Hematopoietic multipotent progenitor cell treated with erythropoietin and hydrocortisone succinate and interleukin-3 and kit ligand, for 8 days (in vitro differentiated cells): Measurements from ENCODE around the gene RBPMS2.
A peak's percentile ranks its signal among the peaks of the same experiment; 100 is the strongest.
"Not testable (repeated sequence)": the region's sequence is repeated elsewhere in the genome, so short reads cannot be mapped to it uniquely, and the experiment has no call there.

Source experiments
- DNase-seq: peaks from one replicate; pipeline ENCODE4 v3.0.0-alpha.2; 2015

Gene RBPMS2

DNA sequence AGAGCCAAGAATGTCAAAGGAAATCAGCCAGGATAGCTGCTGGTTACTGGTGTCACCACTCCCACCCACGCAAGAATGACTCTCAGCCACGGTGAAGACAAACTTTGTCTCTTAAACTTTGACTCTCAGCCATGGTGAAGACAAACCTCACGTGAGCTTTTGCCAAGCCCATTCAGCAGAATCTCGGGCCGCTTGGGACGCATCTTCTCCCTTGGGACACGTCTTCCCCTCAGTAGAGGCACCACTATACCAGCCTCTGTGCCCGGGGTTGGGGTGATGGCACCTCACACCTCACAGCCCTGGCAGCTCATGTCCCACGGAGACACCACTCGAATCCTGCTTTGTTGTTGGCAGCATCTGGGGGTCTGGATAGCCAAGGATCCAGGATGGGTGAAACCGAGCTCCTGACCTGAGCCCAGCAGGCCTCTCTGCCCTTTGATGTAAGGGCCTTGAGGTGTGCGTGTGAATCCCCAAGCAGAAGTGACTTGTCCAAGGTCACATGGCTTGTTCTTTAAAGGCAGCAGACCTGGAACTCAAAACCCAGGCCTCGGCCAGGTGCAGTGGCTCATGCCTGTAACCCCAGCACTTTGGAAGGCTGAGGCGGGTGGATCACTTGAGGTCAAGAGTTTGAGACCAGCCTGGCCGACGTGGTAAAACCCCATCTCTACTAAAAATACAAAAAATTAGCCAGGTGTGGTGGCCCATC is 21.8 kb downstream of the RBPMS2 start:
- DNase-seq: no peak

DNA sequence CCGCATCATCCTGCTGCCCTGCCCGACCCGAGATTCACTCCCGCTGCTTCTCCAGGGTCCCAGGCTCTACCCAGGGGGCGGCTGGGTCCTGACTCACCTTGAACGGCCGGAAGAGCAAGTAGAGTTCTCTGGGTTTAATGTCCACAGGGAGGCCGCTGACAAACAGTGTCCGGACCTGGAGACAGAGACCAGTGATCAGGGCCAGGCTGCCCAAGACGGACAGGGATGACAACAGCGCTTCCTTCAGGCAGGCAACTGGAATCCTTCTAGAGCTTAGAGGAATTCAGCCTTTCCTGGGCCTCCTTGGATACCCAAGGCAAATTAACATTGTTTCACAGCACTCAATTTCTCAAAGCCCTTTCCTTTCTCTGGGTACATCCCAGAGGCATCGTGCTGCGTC is 23.9 kb downstream of the RBPMS2 start:
- no peak for DNase-seq

DNA sequence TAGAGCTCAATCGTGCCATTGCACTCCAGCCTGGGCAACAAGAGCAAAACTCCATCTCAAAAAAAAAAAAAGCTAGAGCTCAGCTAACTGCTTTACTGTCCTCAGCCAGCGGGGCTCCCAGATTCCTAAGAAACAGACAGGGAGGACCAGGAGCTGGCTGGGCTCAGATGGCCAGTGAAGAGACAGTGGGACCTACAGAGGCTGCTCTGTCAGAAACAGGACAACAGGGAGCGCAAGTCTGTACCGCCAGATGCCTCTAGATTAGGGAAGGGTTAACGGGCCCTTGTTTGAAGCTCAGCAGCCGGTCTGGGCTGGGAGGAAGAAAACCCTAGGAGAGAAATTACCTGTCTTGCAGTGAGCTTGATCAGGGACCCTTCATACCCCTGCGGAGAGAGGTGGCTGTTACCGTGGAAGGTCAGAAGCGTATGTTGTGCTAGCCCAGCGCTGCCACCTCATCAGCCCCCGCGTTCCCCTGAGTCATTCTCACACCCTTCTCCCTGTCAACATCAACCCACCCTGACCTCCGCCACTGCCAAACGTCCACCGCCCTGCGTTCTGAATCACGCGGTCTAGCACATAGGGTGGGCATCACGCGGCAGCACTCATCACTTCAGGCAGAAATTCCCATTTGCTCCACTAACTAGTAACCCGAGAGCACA is 25.3 kb downstream of the RBPMS2 start:
- no peak for DNase-seq

DNA sequence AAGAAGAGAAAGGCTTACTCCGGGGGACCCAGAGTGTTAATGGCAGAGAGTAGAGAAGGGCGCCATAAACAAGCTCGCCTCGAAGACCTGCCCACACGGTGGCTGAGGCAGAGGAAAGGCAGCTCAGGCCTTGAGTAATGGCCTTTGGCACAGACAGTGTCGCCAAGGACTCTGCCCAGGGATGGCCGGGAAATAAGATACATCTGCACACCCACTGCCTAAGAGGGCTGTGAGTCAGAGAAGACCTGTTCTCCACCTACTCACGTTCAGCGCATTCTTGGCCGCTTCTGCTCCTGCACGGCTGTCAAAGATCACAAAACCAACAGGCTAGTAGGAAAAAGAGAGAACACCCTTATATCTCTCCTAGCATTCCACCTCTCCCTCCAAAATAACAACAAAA is 26.2 kb downstream of the RBPMS2 start:
- DNase-seq: no peak

DNA sequence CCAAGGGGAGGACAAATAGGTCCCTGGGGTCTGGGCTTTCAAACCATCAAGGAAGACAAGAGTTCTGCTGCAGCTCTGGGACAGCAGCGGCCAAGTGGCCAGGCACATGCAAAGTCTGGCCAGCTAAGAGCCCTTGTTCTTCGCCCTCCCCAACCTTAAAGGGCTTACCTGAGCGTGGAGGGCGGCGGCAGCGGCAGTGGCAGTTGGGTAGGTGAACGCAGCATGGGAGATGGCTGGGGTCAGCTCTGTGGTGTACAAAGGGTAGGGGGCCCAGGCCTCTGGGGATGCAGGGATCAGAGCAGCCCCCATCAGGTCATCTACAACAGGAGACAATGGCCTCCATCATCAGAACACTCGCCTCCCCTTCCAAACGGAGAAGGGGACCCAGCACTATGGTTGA is 27.1 kb downstream of the RBPMS2 start:
- no peak for DNase-seq

DNA sequence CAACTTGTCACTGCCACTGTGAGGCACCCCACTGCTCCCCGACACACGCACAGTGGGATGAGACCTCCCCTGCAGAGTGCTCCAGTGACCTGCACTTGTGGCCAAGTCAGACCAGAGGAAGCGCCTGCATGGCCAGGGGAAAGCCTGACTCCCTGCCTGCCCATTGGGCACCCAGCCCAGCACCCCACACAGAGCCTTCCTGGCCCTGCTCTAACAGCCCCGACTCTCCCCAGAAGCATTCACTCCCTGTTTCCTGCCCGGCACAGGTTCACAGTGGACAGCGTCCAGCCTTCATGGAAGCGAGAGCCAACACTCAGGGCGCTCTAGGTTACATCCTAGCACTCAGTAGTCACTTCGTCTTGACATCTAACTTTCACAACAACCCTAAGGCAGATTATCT is 27.8 kb downstream of the RBPMS2 start:
- DNase-seq: no peak

DNA sequence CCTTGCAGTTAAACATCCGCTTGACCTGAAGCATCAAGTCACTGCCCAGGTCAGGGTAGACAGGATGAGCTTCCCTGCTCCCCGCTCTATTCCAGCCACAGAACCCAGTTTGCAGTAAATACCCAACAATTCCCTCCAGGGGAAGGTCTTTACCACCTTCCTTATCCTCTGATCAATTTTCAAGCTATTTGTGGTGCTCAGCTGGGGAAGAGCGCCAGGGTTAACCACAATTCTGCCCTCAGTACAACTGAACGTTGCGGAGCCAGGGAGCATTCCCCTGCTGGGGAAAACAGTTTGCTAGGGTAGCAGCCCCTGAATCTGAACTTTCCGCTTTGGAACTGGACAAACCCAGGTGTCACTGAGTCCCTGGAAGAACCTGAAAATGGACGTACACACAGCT is 28.5 kb downstream of the RBPMS2 start:
- no peak for DNase-seq

DNA sequence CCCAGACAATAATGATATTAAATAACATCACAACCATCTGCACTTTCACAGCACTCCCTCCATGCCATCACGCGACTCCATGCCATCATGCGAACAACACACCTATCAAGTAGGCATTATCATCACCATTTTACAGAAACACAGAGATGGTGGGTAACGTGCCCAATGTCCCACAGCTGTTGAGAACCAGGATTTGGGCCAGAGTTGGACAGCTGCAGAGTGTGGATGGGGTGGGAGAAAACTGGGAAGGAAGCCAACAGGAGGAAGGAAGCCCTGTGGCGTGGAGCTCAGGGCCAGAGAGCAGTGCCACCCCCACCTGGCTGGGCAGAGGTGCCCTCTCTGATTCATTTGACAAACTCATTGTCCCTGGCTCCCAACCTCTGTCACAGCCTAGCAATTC is 29.0 kb downstream of the RBPMS2 start:
- DNase-seq: no peak

DNA sequence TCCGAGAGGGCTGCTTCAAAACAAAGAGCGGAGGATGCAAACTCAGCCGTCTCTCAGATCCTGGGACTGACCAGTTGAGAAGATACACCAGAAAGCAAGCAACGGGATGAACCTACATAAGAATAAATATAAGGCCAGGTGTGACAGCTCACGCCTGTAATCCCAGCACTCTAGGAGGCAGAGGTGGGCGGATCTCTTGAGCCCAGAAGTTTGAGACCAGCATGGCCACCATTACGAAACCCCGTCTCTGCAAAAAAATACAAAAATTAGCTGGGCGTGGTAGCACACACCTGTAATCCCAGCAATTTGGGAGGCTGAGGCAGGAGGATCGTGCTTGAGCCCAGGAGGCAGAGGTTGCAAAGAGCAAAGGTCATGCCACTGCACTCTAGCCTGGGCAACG is 31.7 kb downstream of the RBPMS2 start:
- no peak for DNase-seq

DNA sequence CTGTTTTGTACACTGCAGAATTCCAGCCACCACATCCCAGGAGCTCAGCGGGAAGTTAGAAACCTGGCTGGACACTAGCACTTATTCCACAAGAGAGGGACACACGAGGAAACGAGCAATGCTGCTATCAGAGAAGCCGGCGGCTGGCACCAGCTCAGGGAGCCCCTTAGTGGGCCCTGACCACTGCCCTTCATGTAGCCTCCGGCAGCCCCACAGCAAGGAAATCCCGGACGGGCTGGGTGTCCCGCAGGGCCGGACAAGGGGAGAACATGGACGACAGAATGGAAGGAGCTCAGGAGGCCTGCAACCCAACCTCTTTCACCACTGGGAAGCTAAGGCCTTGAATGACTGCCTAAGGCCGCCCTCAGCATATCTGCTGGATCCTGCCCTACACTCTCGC is 32.5 kb downstream of the RBPMS2 start:
- DNase-seq: no peak

DNA sequence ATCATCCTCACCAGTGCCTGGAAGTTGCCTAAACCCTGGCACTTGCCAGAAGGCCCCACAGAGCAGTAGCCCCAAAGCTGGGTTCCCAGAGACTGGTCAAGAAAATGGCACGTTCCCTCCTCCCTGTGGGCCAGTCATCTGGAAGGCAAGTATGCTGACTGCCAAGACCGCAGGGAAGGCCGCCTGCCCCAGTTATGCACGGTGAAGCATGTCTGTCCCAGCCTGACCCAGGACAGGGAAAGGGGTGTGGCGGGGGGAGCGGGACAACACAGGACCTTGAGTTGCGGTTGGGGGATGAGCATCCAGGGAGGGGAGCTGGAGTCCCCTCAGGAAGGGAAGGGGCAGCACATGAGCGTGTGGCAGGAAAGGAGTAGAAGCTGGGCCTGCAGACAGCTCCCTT is 33.0 kb downstream of the RBPMS2 start:
- no peak for DNase-seq

DNA sequence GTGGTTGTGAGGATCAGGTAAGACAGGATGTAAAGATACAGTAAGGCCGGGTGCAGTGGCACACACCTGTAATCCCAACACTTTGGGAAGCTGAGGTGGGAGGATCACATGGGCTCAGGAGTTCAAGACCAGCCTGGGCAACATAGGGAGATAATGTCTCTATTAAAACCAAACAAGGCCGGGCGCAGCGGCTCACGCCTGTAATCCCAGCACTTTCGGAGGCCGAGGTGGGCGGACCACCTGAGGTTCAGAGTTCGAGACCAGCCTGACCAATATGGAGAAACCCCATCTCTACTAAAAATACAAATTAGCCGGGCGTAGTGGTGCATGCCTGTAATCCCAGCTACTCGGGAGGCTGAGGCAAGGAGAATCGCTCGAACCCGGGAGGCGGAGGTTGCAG is 33.7 kb downstream of the RBPMS2 start:
- DNase-seq: not testable (repeated sequence)

DNA sequence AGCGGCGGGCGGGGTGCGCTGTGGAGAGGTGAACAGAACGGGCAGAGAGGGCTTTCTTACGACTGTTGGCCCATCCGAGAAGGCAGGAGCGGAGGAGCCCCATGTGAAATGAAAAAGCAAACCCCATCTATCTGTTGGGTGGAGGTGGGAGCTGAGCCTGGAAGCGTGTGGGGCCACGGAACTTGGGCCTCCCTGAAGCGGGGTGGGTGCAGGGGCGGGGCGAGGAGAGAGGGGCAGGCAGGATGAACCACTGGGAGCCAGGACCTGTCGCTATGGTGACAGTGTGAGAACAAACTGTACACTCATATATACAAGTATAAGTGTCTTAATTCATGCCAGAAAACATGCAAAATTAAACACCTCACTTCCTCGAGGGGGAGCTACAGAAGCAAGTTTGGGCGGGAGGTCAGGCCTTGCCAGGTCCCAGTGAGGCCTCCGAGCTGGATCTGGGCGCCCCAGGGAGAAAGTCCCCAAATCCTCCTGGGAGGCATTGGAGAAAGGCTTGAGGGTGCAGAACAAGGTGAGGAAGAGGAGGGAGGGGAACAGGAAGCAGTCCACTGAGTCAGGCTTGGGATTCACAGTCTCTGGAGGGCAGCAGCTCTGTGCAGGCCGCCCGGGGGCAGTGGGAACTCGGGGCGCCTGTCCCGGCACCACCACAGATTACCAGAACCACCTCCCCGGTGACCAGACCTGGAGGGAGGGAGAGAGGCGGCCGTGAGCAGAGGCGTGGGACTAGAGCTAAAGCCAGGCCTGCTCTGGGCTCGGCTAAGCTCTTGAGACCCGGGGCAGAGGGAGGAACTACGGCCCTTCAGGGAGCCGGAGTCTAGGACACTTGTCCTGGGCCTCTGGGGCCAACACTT is 34.8 kb downstream of the RBPMS2 start:
- DNase-seq: no peak

DNA sequence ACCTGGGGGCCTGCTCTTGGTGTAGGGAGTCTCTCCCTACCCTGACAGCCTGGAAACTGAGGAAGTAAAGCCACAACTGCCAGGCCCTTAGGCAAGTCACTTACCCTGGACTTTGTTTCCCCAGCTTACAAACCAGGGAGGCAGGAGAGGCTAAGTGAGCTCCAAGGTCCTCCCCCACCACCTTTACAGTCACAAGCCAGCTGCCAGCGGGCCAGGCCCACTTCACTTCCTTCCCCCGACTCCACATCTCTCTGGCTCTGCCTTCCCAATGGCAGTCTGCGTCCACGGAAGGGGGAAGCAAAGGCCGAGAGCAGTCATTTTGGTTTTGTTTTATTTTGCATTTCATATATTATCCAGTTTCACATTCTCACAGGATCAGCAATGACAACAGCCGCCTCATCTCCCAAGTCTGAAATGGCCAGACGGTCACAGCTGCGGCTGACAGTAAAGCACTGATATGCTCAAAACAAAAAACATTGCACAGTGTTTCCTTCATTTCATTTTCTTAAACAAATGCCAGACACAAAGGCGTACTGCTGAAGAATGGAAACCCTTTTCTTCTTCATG is 35.7 kb downstream of the RBPMS2 start:
- DNase-seq: no peak

DNA sequence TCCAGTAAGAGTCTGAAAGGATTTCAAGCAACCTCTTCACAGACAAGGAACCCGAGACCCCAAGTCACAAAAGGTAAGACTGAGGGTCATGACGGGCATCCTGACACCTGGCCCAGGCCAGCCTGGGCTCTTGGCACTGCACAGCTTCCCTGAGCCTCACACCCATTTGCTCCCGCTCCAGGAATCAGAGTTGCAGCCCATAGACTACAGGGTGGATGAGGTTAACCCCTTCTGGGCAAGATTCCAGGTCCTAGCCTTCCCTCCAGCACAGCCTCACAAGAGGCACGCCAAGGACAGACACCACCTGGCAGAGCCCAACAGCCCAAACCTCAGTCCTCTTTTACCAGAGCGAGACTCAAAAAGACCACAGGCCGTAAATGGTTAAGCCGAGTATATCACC is 36.2 kb downstream of the RBPMS2 start:
- DNase-seq: no peak

DNA sequence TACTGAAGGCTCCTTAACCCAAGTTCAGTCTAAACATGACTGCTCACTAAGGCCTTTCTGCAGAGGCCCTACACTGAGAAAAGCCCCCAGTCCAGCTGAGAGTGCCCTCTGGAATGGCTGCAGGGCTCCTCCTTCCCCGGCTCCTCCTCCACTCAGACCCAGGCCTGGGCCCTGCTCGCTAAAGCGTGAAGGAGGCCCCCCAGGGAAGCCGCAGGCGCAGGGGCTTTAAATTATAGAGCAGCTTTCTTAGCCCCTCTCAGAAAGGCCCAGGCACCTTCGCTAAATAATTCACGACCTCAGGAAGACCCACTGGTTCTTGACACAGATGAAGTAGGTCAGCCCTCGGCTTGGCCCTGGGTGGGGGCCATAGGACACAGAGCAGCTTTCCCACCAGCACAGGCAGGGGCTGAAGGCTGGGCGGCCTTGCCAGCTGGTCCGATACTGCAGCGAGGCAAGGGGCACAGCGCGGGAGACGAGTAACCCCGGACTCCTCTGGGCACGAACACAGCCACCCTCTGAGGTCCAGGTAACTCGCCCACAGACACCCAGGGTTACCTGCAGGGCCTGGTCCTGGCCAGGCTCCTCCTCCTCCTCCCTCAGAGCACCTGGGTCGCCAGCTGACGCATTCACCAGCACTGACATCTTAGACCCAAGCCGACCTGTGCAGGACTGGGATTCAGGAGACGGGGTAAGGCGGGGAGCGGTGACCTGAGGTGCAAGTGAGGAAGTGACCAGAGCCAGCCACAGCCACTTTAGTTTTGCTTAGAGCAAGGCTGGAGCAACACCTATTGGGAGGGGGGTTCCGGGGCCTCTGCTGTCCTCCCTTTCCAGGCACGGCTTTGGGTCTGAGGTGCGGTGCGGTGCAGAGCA is 36.9 kb downstream of the RBPMS2 start:
- no peak for DNase-seq

DNA sequence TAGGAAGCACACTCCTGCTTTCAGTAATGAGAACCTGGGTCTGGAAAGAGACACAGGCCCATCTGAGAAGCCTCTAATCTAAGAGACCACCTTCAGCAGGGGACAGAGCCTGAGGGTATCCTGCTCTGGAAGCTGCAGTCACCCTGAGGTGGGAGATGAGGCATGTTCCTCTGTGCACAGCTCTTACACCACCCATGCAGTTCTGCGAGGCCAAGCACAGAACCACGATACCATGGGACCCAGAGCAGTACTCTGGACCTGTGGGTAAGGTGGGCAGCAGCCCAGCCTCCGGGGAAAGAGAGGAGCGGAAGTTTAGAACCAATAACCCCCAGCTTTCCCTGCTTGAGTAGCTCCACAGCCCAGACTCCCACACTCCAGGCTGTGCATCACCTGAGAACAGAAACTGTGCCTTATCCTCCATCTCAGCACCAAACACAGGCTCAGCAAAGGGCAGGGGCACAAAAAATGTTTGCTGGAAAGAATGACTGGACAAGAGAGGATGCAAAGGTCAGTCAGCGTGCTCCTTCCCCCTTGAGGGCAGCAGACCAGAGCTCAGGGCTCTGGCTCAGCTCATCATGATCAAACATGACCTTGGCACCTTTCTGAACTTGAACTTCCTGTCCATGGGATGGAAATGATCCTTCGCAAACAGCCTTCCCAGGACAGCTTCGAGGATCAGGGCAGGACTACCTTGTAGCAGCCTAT is 43.1 kb downstream of the RBPMS2 start:
- DNase-seq: no peak

DNA sequence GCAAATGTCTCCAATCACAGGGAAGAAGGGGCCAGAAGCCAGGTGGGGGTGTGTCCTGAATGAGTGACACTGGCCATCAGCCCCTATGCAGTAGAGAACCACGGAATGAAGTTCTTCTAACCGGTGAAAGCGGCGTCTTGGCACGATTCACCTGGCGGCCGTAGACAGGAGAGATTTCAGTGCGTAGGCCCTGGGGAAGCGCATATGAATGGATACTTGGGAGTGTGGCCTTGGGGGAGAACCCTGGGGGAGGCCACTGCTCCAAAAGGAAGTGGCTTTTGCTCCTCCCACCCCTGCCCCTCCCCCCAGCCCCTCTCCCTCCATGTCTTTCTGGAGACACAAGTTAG is 43.6 kb downstream of the RBPMS2 start:
- DNase-seq: no peak

DNA sequence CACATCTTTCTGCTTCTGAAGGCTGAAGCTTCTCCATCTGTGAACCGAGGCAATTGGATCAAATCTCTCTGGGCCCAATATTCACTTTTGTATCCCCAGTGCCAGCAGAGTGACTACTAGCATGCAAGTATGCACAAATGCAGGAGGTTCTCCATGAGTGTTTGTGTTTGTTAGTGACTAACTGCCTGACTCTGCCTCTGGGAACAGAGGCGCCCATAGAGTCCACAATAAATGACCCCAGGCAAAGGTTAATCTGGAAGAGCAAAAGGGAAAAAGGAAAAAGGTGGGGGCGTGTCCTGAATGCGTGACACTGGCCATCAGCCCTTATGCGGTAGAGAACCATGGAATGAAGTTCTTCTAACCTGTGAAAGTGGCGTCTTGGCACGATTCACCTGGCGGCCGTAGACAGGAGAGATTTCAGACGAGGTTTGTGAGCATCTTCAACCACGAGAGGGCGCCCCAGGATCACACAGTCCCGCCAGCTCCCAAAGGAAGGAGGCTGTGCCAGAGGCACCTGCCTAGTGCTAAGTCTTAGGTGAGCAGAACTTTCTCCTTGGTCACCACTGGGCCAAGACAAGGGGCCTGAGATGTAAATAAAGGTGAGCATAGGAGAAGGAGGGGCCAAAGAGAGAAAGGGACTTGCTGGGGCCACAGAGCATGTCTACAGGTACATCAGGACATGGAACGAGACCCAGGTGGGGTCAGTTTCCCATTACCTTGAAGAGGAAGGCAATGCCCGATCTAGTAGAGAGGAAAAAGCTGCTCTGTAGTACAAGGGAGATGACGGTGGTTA is 44.2 kb downstream of the RBPMS2 start:
- DNase-seq: peak; percentile 77

DNA sequence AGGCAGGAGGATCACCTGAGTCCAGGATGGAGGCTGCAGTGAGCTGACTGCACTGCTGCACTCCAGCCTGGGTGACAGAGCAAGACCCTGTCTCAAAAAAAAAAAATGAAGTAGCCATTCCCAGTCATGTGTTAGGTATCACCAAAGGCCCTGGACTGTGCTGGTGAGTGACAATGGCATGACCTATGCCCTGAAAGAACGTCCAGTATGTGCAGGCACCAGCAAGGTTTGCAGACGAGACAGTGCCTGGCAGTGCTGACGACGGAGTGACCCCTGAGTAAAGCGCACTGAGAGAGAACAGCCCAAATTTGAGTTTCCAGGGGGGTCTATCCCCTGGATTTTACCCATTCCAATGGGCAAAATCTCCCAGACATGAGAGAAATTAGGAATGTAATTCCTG is 45.2 kb downstream of the RBPMS2 start:
- DNase-seq: no peak

DNA sequence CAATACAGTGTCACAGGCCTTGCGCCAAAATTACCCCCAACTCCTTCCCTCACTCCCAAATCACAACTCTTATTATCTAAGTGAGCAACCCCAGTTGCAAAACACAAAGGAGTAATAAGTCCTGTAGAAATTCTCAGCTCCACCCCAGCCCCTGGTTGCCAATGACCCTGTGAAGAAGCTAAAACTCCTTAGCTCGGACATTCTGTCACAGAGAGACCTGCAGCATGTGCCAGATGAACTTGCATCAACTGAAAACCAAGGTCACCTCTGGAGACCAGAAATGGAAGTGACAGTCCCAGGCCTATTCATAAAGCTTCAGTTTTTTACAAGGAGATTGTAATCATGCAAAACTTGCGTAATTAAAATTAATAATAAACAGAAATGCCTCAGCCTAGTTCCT is 55.2 kb downstream of the RBPMS2 start:
- no peak for DNase-seq
